GM19372 (cell line): ENCODE data around the gene TAOK1.

ENCODE experiments used
- ATAC-seq: cut with Tn5 transposase; IDR thresholded peaks from one replicate; pipeline ENCODE4 v1.9.1; 2021; ENCODE audit warnings: mild to moderate bottlenecking, low read depth, moderate library complexity; ENCODE audit not compliant: unreplicated experiment

The TAOK1 gene

DNA sequence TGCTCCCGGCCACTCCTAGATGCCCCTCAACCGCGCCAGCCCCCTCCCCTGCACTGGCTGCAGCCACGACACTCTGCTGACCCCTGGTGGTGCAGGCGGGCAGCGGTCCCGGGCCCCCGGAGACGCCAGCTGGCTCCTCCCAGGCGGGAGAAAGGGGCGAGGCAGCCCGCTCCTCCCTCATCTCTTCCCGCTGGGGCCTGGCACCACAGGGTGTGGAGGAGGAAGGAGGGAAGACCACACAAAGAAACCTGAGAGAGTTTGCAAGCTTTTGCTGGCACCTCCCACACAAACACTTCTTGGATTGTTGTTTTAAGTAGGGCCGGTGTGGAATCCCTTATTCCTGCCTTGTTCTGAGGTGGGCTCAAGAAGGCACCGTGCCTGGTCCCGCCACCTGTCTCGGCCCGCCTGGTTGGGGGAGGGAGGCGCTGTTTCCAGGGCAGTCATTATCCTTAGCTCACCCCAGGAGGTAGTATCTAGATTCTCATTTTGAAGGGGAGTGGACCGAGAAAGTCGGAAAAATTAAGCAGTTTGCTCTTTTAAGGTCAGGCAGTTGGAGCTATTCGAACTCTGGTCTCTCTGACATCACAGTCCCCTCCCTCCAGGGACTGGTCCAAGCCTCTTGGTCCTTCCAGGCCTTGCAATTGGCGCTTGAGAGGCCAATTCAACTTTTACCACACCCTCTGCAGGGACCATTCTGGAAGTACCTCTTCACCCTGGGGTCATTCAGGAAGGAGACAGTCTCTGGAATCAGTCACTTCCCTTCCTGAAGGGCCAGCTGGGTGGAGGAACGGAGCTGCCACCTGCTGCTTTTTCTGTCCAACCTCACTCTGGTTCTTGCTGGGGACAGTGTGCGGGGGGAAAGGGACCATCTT is 201.8 kb downstream of the TAOK1 start:
- ATAC-seq: no peak

DNA sequence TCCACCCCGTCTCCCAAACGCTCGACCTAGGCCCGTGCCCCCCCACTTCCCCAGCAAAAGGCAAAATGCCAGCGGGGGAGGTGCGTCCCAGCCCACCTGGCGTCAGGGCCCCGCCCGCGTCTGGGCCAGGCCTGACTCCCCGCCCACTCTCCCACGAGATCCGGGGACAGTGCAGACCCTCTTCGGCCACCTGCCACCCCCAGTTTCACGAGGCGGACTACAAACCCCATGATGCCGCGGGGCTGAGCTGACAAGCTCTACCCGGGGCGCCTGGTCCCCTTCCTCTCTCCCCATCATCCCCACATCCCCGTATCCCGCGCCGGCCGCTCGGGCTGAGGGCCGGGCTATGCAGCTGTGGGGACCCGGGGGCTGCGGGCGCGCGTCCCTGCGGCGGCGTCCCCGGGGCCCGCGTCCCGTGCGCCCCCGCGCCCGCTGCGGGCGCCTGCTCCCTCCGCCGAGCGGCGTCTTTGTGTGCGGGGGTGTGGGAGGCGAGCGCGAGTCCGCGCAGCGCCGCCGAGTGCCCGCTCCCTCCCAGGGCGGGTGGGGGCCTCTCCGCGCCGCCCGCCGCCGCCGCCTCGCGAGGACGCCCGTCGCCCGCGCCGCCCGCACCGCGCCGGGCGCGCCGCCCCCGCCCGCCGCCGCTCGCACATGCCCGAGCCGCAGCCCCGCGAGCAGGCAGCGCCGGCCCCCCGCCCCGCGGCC is 202.8 kb downstream of the TAOK1 start, which contains the start of gene ANKRD13B:
Gene ANKRD13B, plus strand, starts transcription at position 283 of the 702 bp plus-strand sequence. CDS start 490 bp downstream, outside the sequence.
- no peak for ATAC-seq

DNA sequence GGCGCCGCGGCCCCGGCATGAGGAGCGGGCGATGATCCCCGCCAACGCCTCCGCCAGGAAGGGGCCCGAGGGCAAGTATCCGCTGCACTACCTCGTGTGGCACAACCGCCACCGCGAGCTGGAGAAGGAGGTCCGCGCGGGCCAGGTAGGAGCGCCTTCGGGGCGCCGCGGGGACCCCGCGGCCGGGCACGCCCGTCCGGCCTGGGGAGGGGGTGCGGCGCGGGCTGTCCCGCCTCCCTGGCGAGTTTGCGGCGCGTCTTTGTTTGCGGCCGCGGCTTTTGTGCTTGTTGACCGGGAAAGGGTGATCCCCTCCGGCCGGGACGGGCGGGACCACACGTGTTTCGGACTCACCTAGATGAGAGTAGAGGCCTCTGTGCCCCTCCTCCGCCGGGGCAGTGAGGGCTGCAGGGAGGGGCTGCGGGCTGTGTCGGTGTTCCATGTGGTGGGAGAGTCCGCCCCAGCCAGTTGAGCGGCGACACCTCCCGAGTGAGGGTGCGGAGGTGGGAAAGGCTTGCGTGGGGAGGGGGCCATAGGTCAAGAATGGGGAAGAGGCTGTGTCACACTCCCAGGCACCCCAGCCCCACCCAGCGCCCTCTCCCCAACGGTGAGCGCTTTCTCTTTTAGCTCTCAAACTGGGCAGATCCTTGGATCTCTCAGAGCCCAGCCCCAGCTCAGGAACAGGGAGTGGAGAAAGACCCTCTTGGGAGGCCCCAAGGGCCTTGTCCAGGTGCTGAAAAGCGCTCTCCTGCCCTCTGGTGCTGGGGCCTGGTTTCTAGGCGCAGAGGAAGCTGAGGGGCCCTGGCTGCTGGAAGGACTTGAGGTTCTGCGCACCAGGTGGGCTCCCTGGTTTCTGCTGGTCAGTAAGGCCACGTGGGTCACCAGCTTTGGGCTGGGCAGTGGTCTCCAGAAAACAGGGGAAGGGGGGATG is 203.7 kb downstream of the TAOK1 start:
- ATAC-seq: no peak

GRCh38 chr17:29594519-29595090 is 204.4 kb downstream of the TAOK1 start:
- no peak for ATAC-seq

GRCh38 chr17:29595107-29595942 is 205.2 kb downstream of the TAOK1 start:
- ATAC-seq: no peak

- ATAC-seq: no peak
Measured at GRCh38 chr17:29595943-29596774, 206.0 kb downstream of the TAOK1 start.

- no peak for ATAC-seq
Measured at GRCh38 chr17:29596811-29597210, 206.6 kb downstream of the TAOK1 start.

DNA sequence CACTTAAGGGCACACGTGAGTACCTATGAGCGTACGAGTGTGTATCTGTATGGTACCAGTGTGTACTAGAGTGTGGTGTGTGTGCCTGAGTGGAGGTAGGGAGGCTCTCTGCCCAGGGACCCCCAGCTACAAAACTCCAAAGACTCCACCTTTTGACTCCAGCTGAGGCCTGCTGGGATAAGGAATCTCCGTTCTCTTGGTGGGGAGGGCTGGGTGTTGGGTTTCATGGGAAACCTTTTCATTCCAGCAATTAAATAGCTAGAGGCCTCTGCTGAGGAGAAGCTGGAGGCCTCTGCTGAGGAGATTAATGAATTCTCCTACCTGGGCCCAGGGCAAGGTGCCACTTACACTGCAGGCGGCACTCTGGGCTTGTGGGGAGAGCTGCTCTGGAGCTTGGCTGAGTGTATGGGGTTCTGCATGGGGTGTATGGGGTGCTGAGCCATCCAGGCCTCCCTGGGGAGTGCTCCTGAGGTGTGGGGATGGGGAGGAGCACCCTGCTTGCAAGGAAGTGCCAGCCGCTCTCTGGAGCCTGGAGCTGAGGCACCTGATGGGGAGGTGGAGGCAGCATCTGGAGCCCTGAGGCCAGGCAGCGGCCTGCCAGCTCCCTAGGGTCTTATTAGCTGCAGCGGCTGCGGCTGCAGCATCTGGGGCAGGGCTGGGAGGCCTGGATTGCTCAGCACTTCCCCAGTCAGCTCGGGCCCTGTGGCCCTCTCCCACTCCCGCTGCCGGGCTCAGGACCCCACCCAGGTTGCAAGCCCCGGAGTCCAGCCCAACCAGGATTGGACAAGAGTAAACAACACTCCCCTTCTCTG is 207.4 kb downstream of the TAOK1 start:
- no peak for ATAC-seq
